Liver (tissue), 3 donors: ENCODE results near the gene HIP1.

Source experiments
- CTCF ChIP-seq: fragments of 150-350 bp; IDR thresholded peaks from 2 replicates; pipeline ENCODE4 v1.5.1; 2017; ENCODE audit warnings: improper control_type of control experiment, low read depth, low read length; ENCODE audit not compliant: missing input control
- GABPA ChIP-seq, 2 donors: IDR thresholded peaks in 1 of 2; conservative IDR thresholded peaks in 1 of 2; 2 replicates each; pipeline ENCODE4 v1.6.1; 2016; ENCODE audit warnings: antibody characterized with exemption in 2 of 2, mild to moderate bottlenecking in 1 of 2, moderate library complexity in 1 of 2
- JUND ChIP-seq, 2 donors: IDR thresholded peaks; 2 replicates each; pipeline ENCODE4 v1.6.1; 2016; ENCODE audit warnings: antibody characterized with exemption in 2 of 2
- MAX ChIP-seq: IDR thresholded peaks from 2 replicates; pipeline ENCODE4 v1.6.1; 2016; ENCODE audit warnings: antibody characterized with exemption
- RAD21 ChIP-seq, 2 donors: IDR thresholded peaks; 2 replicates each; pipeline ENCODE4 v1.6.1; 2016; ENCODE audit warnings: antibody characterized with exemption in 2 of 2, mild to moderate bottlenecking in 2 of 2
- REST ChIP-seq: IDR thresholded peaks from 2 replicates; pipeline ENCODE4 v1.6.1; 2016; ENCODE audit warnings: antibody characterized with exemption, mild to moderate bottlenecking
- TAF1 ChIP-seq: conservative IDR thresholded peaks from 2 replicates; pipeline ENCODE4 v1.6.1; 2016; ENCODE audit warnings: antibody characterized with exemption, mild to moderate bottlenecking
- YY1 ChIP-seq: IDR thresholded peaks from 2 replicates; pipeline ENCODE4 v1.6.1; 2016; ENCODE audit warnings: antibody characterized with exemption, mild to moderate bottlenecking
- ZBTB33 ChIP-seq: IDR thresholded peaks from 2 replicates; pipeline ENCODE4 v1.6.1; 2016; ENCODE audit warnings: antibody characterized with exemption
- donor health status: healthy.
- donor health status: healthy.

GRCh38 chr7:75735581-75736350, 3.0 kb downstream of the HIP1 start:
- TF ChIP-seq REST, result no peak
- TF ChIP-seq CTCF, result no peak
- no peak for TF ChIP-seq YY1
- TF ChIP-seq GABPA (IDR thresholded peaks at IDR 0.05 in 1 of 2, conservative IDR thresholded peaks at IDR 0.05 in 1 of 2), result no peak
- TF ChIP-seq MAX, result no peak
- TF ChIP-seq ZBTB33, result no peak
- TF ChIP-seq JUND (IDR thresholded peaks at IDR 0.05), result no peak
- TF ChIP-seq RAD21 (IDR thresholded peaks at IDR 0.05), result no peak
- TF ChIP-seq TAF1, result no peak
